HepG2 (cell line): Measurements from ENCODE around the gene FAM53B. TPM values are rescaled to one million over a fixed set of nuclear protein-coding genes. Genes with fewer than 3 reads are reported as not detected.

Experiments used
- GTF2F1 ChIP-seq: fragments of 150-350 bp; IDR thresholded peaks from 2 replicates; pipeline ENCODE4 v1.6.1; 2014; ENCODE audit warnings: low read length
- HHEX ChIP-seq: IDR thresholded peaks from 2 replicates; pipeline ENCODE4 v1.6.1; 2016; ENCODE audit warnings: control low read depth
- KDM5B ChIP-seq: sonication (generic); formaldehyde crosslinking; IDR thresholded peaks from 2 replicates; pipeline ENCODE4 v1.4.0; 2020; ENCODE audit warnings: missing genetic modification reagents, mild to moderate bottlenecking, borderline replicate concordance
- NCOA2 ChIP-seq: sonication (generic); formaldehyde crosslinking; IDR thresholded peaks from 2 replicates; pipeline ENCODE4 v1.8.0; 2022; ENCODE audit warnings: inconsistent platforms
- NFATC3 ChIP-seq: sonication (generic); formaldehyde crosslinking; IDR thresholded peaks from 2 replicates; pipeline ENCODE4 v1.5.1; 2020; ENCODE audit warnings: mild to moderate bottlenecking, missing genetic modification reagents
- RFX1 ChIP-seq: fragments of 450-650 bp; IDR thresholded peaks from 2 replicates; pipeline ENCODE4 v1.6.1; 2017
- RORA ChIP-seq: sonication (generic); formaldehyde crosslinking; IDR thresholded peaks from 2 replicates; pipeline ENCODE4 v1.5.0; 2020; ENCODE audit warnings: mild to moderate bottlenecking, missing genetic modification reagents, moderate library complexity
- SATB2 ChIP-seq: sonication (generic); formaldehyde crosslinking; IDR thresholded peaks from 2 replicates; pipeline ENCODE4 v1.5.0; 2020; ENCODE audit warnings: missing genetic modification reagents
- SMARCE1 ChIP-seq: fragments of 450-650 bp; IDR thresholded peaks from 2 replicates; pipeline ENCODE4 v1.6.1; 2017; ENCODE audit warnings: borderline replicate concordance
- SMC3 ChIP-seq: IDR thresholded peaks from 2 replicates; pipeline ENCODE4 v1.6.1; 2011; ENCODE audit warnings: low read length, improper control_type of control experiment
- ZBTB7B ChIP-seq: sonication (generic); formaldehyde crosslinking; IDR thresholded peaks from 2 replicates; pipeline ENCODE4 v1.4.0; 2020; ENCODE audit warnings: missing genetic modification reagents
- ZNF20 ChIP-seq: sonication (generic); formaldehyde crosslinking; IDR thresholded peaks from 2 replicates; pipeline ENCODE4 v1.4.0; 2020; ENCODE audit warnings: mild to moderate bottlenecking, moderate library complexity, missing genetic modification reagents
- ZNF572 ChIP-seq: sonication (generic); formaldehyde crosslinking; IDR thresholded peaks from 2 replicates; pipeline ENCODE4 v1.5.1; 2020; ENCODE audit warnings: mild to moderate bottlenecking, missing genetic modification reagents
- ZNF672 ChIP-seq: sonication (generic); formaldehyde crosslinking; IDR thresholded peaks from 2 replicates; pipeline ENCODE4 v1.8.1; 2022; ENCODE audit warnings: missing genetic modification reagents
- ZNF841 ChIP-seq: sonication (generic); formaldehyde crosslinking; IDR thresholded peaks from 2 replicates; pipeline ENCODE4 v1.8.1; 2023; ENCODE audit warnings: missing genetic modification reagents, borderline replicate concordance
- polyA plus RNA-seq, 8 experiments: library from polyadenylated mRNA; depleted of rRNA in 3 of 8; stranded (reverse) in 7 of 8; unstranded in 1 of 8; fragments of >200 nt; fragmentation: Illumina TruSeq in 4 of 8; extraction: Trizol in 4 of 8; gene quantifications; 2 replicates each; pipeline versions ENCODE4 v1.2.1 to v1.2.3, GENCODE V29; 2011 to 2016; ENCODE audit warnings: low read depth in 4 of 8, missing spikeins in 1 of 8, mixed read lengths in 1 of 8; ENCODE audit not compliant: insufficient read depth in 1 of 8
- total RNA-seq, 5 experiments: library from RNA; depleted of rRNA; stranded (reverse); fragments of >200 nt; fragmentation: Illumina TruSeq; extraction: Trizol; gene quantifications; 2 replicates each; pipeline ENCODE4 v1.2.3, GENCODE V29; 2016; ENCODE audit warnings: low read depth in 1 of 5
- TF ChIP-seq, protein P1 (sequence below): IDR thresholded peaks from 2 replicates; pipeline ENCODE4 v1.6.1; 2016
- TF ChIP-seq, protein P2 (sequence below), 2 experiments: sonication (generic) in 1 of 2; formaldehyde crosslinking in 1 of 2; IDR thresholded peaks; 2 replicates each; pipeline versions ENCODE4 v1.4.0 to v1.6.1; 2016 to 2020; ENCODE audit warnings: borderline replicate concordance in 1 of 2, low read depth in 1 of 2, mild to moderate bottlenecking in 1 of 2, missing genetic modification reagents in 1 of 2
- TF ChIP-seq, protein P3 (sequence below): IDR thresholded peaks from 2 replicates; pipeline ENCODE4 v1.6.1; 2016; ENCODE audit warnings: low read depth, borderline replicate concordance
- TF ChIP-seq, protein P4 (sequence below): sonication (generic); formaldehyde crosslinking; IDR thresholded peaks from 2 replicates; pipeline ENCODE4 v1.9.0; 2021; ENCODE audit warnings: mild to moderate bottlenecking, missing genetic modification reagents

The FAM53B gene
- total and polyA plus RNA-seq, 2 of the 13 experiments (the other 11 are each of a cell fraction or from before 2014, with no cell fraction given), result 6.4 to 19.3 TPM

DNA sequence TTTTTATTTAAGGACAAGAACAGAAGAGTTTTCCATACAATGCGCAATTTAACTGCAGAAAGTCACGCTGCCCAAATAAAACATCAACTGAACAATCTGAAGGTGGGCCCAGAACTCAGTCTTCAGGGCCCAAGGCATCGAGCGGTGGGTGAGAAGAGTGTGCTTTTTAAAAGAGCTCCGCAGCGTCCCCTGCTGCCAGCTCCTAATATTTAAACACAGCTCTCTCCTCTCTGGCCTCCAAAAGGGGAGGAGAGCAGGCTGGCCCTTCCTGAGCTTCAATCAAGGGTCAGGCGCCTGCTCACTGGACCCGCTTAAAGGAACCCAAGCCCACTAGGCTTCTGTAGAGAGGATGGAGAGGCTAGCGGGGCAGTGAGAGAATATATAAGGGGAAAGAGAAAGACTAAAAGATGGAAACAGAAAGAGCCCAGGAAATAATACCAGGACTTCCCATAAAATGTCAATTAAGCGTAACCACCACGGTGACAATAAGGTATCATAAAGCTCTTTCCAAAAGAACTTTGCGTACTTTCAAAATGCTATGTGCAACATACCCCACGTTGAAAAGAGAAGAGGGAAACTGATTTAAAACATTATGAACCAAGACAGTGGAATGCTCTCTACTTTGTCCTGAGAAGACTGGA, 2.8 kb downstream of the FAM53B start (continued):
- TF ChIP-seq, protein P1, sequence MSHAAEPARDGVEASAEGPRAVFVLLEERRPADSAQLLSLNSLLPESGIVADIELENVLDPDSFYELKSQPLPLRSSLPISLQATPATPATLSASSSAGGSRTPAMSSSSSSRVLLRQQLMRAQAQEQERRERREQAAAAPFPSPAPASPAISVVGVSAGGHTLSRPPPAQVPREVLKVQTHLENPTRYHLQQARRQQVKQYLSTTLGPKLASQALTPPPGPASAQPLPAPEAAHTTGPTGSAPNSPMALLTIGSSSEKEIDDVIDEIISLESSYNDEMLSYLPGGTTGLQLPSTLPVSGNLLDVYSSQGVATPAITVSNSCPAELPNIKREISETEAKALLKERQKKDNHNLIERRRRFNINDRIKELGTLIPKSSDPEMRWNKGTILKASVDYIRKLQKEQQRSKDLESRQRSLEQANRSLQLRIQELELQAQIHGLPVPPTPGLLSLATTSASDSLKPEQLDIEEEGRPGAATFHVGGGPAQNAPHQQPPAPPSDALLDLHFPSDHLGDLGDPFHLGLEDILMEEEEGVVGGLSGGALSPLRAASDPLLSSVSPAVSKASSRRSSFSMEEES (CRISPR knock-in tag), result no peak
- 0 out of 2 replicates have a peak, but pooled peaks have one; percentile 57 for TF ChIP-seq ZBTB7B (CRISPR knock-in tag)
- TF ChIP-seq, protein P2, sequence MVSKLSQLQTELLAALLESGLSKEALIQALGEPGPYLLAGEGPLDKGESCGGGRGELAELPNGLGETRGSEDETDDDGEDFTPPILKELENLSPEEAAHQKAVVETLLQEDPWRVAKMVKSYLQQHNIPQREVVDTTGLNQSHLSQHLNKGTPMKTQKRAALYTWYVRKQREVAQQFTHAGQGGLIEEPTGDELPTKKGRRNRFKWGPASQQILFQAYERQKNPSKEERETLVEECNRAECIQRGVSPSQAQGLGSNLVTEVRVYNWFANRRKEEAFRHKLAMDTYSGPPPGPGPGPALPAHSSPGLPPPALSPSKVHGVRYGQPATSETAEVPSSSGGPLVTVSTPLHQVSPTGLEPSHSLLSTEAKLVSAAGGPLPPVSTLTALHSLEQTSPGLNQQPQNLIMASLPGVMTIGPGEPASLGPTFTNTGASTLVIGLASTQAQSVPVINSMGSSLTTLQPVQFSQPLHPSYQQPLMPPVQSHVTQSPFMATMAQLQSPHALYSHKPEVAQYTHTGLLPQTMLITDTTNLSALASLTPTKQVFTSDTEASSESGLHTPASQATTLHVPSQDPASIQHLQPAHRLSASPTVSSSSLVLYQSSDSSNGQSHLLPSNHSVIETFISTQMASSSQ (IDR thresholded peaks at IDR 0.05; ENCODE audit: low read depth), result no peak
- TF ChIP-seq, protein P2 (CRISPR knock-in tag; IDR thresholded peaks at IDR 0.05; ENCODE audit: borderline replicate concordance), result no peak
- no peak for TF ChIP-seq ZNF841 (CRISPR knock-in tag)
- no peak for TF ChIP-seq ZNF20
- TF ChIP-seq ZNF672, result no peak
- TF ChIP-seq, protein P3, sequence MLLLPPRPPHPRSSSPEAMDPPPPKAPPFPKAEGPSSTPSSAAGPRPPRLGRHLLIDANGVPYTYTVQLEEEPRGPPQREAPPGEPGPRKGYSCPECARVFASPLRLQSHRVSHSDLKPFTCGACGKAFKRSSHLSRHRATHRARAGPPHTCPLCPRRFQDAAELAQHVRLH (CRISPR knock-in tag), result no peak
- no peak for TF ChIP-seq NFATC3
- TF ChIP-seq RORA, result no peak
- no peak for TF ChIP-seq ZNF572 (CRISPR knock-in tag)
- no peak for TF ChIP-seq NCOA2
- no peak for TF ChIP-seq RFX1
- TF ChIP-seq SATB2, result no peak
- TF ChIP-seq, protein P4, sequence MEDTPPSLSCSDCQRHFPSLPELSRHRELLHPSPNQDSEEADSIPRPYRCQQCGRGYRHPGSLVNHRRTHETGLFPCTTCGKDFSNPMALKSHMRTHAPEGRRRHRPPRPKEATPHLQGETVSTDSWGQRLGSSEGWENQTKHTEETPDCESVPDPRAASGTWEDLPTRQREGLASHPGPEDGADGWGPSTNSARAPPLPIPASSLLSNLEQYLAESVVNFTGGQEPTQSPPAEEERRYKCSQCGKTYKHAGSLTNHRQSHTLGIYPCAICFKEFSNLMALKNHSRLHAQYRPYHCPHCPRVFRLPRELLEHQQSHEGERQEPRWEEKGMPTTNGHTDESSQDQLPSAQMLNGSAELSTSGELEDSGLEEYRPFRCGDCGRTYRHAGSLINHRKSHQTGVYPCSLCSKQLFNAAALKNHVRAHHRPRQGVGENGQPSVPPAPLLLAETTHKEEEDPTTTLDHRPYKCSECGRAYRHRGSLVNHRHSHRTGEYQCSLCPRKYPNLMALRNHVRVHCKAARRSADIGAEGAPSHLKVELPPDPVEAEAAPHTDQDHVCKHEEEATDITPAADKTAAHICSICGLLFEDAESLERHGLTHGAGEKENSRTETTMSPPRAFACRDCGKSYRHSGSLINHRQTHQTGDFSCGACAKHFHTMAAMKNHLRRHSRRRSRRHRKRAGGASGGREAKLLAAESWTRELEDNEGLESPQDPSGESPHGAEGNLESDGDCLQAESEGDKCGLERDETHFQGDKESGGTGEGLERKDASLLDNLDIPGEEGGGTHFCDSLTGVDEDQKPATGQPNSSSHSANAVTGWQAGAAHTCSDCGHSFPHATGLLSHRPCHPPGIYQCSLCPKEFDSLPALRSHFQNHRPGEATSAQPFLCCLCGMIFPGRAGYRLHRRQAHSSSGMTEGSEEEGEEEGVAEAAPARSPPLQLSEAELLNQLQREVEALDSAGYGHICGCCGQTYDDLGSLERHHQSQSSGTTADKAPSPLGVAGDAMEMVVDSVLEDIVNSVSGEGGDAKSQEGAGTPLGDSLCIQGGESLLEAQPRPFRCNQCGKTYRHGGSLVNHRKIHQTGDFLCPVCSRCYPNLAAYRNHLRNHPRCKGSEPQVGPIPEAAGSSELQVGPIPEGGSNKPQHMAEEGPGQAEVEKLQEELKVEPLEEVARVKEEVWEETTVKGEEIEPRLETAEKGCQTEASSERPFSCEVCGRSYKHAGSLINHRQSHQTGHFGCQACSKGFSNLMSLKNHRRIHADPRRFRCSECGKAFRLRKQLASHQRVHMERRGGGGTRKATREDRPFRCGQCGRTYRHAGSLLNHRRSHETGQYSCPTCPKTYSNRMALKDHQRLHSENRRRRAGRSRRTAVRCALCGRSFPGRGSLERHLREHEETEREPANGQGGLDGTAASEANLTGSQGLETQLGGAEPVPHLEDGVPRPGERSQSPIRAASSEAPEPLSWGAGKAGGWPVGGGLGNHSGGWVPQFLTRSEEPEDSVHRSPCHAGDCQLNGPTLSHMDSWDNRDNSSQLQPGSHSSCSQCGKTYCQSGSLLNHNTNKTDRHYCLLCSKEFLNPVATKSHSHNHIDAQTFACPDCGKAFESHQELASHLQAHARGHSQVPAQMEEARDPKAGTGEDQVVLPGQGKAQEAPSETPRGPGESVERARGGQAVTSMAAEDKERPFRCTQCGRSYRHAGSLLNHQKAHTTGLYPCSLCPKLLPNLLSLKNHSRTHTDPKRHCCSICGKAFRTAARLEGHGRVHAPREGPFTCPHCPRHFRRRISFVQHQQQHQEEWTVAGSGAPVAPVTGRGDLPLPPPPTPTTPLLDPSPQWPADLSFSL (CRISPR knock-in tag), result no peak
- TF ChIP-seq KDM5B (CRISPR knock-in tag), result no peak
- TF ChIP-seq GTF2F1, result no peak
- no peak for TF ChIP-seq SMARCE1
- peak; percentile 84 for TF ChIP-seq SMC3
- TF ChIP-seq HHEX, result no peak
